Neural progenitor cell (in vitro differentiated cells): ENCODE measurements around the gene GABARAP.

Experiments
- CTCF ChIP-seq: fragments of 200-600 bp; sonication (generic); IDR thresholded peaks from 2 replicates; pipeline ENCODE4 v1.5.1; 2017; ENCODE audit warnings: antibody characterized with exemption, mild to moderate bottlenecking
- EZH2 ChIP-seq: fragments of 200-600 bp; sonication (generic); IDR thresholded peaks from 2 replicates; pipeline ENCODE4 v1.6.1; 2017; ENCODE audit warnings: antibody characterized with exemption, mild to moderate bottlenecking, moderate library complexity

GRCh38 chr17:7290166-7290565 is 47.9 kb upstream of the GABARAP start:
- TF ChIP-seq CTCF (no peak), EZH2 (no peak)
